Measurements from ENCODE around the gene RASGRF1.

GRCh38 chr15:79041601-79042168, 48.9 kb downstream of the RASGRF1 start:
- TF ChIP-seq CTCF (IDR thresholded peaks at IDR 0.05; ENCODE audit: insufficient read depth, low read length), result no peak
- TF ChIP-seq GABPA (IDR thresholded peaks at IDR 0.05; ENCODE audit: low read depth), result no peak
